Caco-2 (cell line): ENCODE data around the gene SMG7. TPM values are rescaled to one million over a fixed set of nuclear protein-coding genes. Genes with fewer than 3 reads are reported as not detected.

ENCODE experiments used
- BruUV-seq: library from RNA; stranded (reverse); fragments of 400-500 nt; replicated peaks from 2 replicates; lab custom pipeline; 2021; lab: Mats Ljungman, UMichigan
- CTCF ChIA-PET: fragments of 300-600 bp; sonication (Branson Sonifier 250); formaldehyde crosslinking; loops from one replicate; lab custom pipeline; 2022; ENCODE audit warnings: antibody characterized with exemption; lab: Charles Lee
- POLR2A ChIA-PET: fragments of 300-600 bp; sonication (Branson Sonifier 250); formaldehyde crosslinking; loops from one replicate; lab custom pipeline; 2022; ENCODE audit warnings: antibody characterized with exemption; lab: Charles Lee
- DNase-seq, 2 experiments: peaks; one replicate each; pipeline versions ENCODE4 v3.0.0 to v3.0.0-alpha.2; 2020 to 2022
- H3K27me3 ChIP-seq: replicated peaks from 2 replicates; pipeline ENCODE4 v1.6.0; 2011; ENCODE audit warnings: low read length; ENCODE audit not compliant: control insufficient read depth, insufficient read depth
- H3K36me3 ChIP-seq: 2 replicates; pipeline ENCODE4 v1.5.1; 2011; ENCODE audit warnings: low read length; ENCODE audit not compliant: control insufficient read depth, insufficient read depth
- H3K4me1 ChIP-seq: fragments of 250-450 bp; sonication (Bioruptor Pico); 2 replicates; pipeline ENCODE4 v1.5.1; 2020; ENCODE audit warnings: mild to moderate bottlenecking
- H3K4me3 ChIP-seq: 2 replicates; pipeline ENCODE4 v1.5.1; 2011; ENCODE audit warnings: low read depth, mild to moderate bottlenecking, control low read depth, low read length
- H3K9me3 ChIP-seq: fragments of 250-450 bp; sonication (Bioruptor Pico); 2 replicates; pipeline ENCODE4 v1.5.1; 2020; ENCODE audit warnings: mild to moderate bottlenecking, moderate library complexity
- H3K27ac Mint-ChIP-seq: one replicate; pipeline ENCODE4 v1.8.0; 2022; ENCODE audit warnings: mixed read lengths; ENCODE audit not compliant: unreplicated experiment
- H3K27me3 Mint-ChIP-seq: one replicate; pipeline ENCODE4 v1.8.0; 2022; ENCODE audit warnings: mixed read lengths; ENCODE audit not compliant: insufficient read depth, unreplicated experiment
- H3K36me3 Mint-ChIP-seq: one replicate; pipeline ENCODE4 v1.8.0; 2022; ENCODE audit warnings: mild to moderate bottlenecking, mixed read lengths; ENCODE audit not compliant: insufficient read depth, unreplicated experiment
- H3K4me1 Mint-ChIP-seq: one replicate; pipeline ENCODE4 v1.8.0; 2022; ENCODE audit warnings: low read depth, mixed read lengths; ENCODE audit not compliant: unreplicated experiment
- H3K4me3 Mint-ChIP-seq: one replicate; pipeline ENCODE4 v1.8.0; 2022; ENCODE audit warnings: mild to moderate bottlenecking, moderate library complexity, mixed read lengths; ENCODE audit not compliant: unreplicated experiment
- H3K9me3 Mint-ChIP-seq: one replicate; pipeline ENCODE4 v1.8.0; 2022; ENCODE audit warnings: mixed read lengths; ENCODE audit not compliant: unreplicated experiment
- intact Hi-C: fragments of 100-400 bp; cut with micrococcal nuclease; formaldehyde crosslinking; loops from one replicate; pipeline ENCODE4 v1.10.0; 2022; ENCODE audit not compliant: unreplicated experiment
- total RNA-seq: library from RNA; stranded (reverse); gene quantifications from 2 replicates; pipeline ENCODE4 v1.2.3, GENCODE V29; 2022
- TF ChIP-seq, protein P1 (sequence below), 2 experiments: fragments of 200-600 bp in 1 of 2; IDR thresholded peaks; 1 replicate in 1 of 2; 2 replicates in 1 of 2; pipeline versions ENCODE4 v1.5.1 to v1.8.0; 2011 to 2022; ENCODE audit warnings: antibody characterized with exemption in 1 of 2, control low read depth in 1 of 2, inconsistent platforms in 1 of 2, low read depth in 1 of 2, low read length in 1 of 2, mild to moderate bottlenecking in 1 of 2, moderate library complexity in 1 of 2; ENCODE audit not compliant: insufficient read depth in 1 of 2, severe bottlenecking in 1 of 2, unreplicated experiment in 1 of 2

SMG7 gene
- total RNA-seq, 1 experiment from 2014 or later, result 57.8 TPM

DNA sequence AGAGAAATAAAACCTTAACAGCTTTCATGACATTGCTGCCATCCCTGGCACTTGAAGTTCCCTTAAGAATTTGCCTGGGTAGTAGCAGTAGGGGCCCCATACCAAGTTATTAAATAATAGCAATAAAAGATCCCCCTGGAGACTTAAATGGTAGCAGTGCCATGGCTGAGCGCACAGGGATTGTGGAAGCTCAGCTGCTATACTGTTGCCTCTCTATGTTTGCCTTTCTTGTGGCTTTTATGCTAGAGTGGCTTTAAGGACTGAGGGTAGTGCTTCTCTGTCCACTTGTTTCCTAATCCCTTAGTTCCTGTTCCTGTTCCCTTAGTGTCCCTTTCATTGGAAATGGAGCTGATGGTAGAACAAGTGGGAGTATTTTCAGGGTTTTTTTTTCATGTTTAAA, 75.8 kb downstream of the SMG7 start:
- H3K36me3 Mint-ChIP-seq, result peaks cover 78% of the 10 kb centered on the region
- TF ChIP-seq, protein P1, sequence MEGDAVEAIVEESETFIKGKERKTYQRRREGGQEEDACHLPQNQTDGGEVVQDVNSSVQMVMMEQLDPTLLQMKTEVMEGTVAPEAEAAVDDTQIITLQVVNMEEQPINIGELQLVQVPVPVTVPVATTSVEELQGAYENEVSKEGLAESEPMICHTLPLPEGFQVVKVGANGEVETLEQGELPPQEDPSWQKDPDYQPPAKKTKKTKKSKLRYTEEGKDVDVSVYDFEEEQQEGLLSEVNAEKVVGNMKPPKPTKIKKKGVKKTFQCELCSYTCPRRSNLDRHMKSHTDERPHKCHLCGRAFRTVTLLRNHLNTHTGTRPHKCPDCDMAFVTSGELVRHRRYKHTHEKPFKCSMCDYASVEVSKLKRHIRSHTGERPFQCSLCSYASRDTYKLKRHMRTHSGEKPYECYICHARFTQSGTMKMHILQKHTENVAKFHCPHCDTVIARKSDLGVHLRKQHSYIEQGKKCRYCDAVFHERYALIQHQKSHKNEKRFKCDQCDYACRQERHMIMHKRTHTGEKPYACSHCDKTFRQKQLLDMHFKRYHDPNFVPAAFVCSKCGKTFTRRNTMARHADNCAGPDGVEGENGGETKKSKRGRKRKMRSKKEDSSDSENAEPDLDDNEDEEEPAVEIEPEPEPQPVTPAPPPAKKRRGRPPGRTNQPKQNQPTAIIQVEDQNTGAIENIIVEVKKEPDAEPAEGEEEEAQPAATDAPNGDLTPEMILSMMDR (IDR thresholded peaks at IDR 0.05; ENCODE audit: insufficient read depth in 1 of 2, low read depth in 1 of 2, low read length in 1 of 2, severe bottlenecking in 1 of 2, unreplicated experiment in 1 of 2), result no peak
- H3K27me3 Mint-ChIP-seq, result no peaks in the 10 kb centered on the region
- DNase-seq, result no peak
- H3K36me3 ChIP-seq, result peaks cover 6% of the 10 kb centered on the region
- peaks cover 6% of the 10 kb centered on the region; the same call in 1 of the 2 replicates for H3K4me1 ChIP-seq
- peaks cover 18% of the 10 kb centered on the region for H3K4me1 Mint-ChIP-seq
- no TSS peak for BruUV-seq
- intact Hi-C loops, result no loop called here
- H3K27me3 ChIP-seq, result no peaks in the 10 kb centered on the region
- no peak overlapping the region for H3K4me3 ChIP-seq
- no peaks in the 10 kb centered on the region for H3K9me3 Mint-ChIP-seq
- no peak overlapping the region for H3K4me3 Mint-ChIP-seq
- ChIA-PET CTCF (interaction anchor here (0.7 kb wide), 1 partner anchor 137 kb away, joined by 3 read pairs; no protein-coding TSS in a partner anchor), POLR2A (no interaction called here)
- H3K9me3 ChIP-seq, result no peaks in the 10 kb centered on the region
- no peak overlapping the region for H3K27ac Mint-ChIP-seq

DNA sequence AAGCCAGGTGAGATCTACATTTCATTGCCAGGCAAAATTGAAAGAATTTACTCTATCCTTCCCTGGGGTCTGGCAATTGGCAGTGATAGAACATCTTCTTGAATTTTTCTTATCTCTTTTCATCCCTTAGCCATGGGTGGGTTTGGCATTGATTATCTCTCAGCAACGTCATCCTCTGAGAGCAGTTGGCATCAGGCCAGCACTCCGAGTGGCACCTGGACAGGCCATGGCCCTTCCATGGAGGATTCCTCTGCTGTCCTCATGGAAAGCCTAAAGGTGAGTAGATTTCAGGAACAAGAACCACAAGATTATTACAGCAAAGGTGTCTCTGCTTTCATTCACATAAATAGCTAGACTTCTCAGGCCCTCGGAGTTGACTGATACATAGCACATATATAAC, 78.6 kb downstream of the SMG7 start:
- Mint-ChIP-seq H3K4me1 (peaks cover 17% of the 10 kb centered on the region), H3K9me3 (no peaks in the 10 kb centered on the region), H3K36me3 (peaks cover 65% of the 10 kb centered on the region), H3K4me3 (no peak overlapping the region), H3K27me3 (no peaks in the 10 kb centered on the region), H3K27ac (no peak overlapping the region)
- DNase-seq, result no peak
- CTCF ChIA-PET, result no interaction called here
- Histone ChIP-seq H3K4me1 (no peaks in the 10 kb centered on the region; the same call in 1 of the 2 replicates), H3K36me3 (peaks cover 6% of the 10 kb centered on the region), H3K9me3 (no peaks in the 10 kb centered on the region), H3K27me3 (no peaks in the 10 kb centered on the region), H3K4me3 (no peak overlapping the region)
- intact Hi-C loops, result no loop called here
- TF ChIP-seq, protein P1 (IDR thresholded peaks at IDR 0.05; ENCODE audit: insufficient read depth in 1 of 2, low read depth in 1 of 2, low read length in 1 of 2, severe bottlenecking in 1 of 2, unreplicated experiment in 1 of 2), result no peak
- BruUV-seq, result no TSS peak
- POLR2A ChIA-PET, result no interaction called here

DNA sequence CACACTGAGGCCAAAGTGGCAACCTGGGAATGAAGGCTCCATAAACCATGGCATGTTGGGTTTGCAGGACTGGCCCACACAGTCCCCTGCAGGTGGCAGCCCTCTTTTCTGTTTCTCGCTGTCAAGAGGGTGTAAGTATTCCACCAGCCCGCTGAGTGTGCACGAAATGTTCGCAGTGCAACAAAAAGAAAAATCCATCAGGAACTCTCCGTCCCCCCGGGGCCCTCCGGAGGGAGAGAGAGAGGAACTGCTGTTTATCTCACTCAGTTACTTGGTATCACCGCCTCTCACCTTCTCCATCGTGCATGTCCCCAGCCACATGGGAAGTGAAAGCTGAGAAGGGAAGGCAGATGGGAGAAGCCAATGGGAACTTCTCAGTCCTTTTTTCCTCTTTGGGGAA, 79.6 kb downstream of the SMG7 start:
- H3K4me1 ChIP-seq, result no peaks in the 10 kb centered on the region; the same call in 1 of the 2 replicates
- no peak overlapping the region for H3K27ac Mint-ChIP-seq
- no peaks in the 10 kb centered on the region for H3K9me3 ChIP-seq
- peaks cover 55% of the 10 kb centered on the region for H3K36me3 Mint-ChIP-seq
- ChIA-PET CTCF (no interaction called here), POLR2A (no interaction called here)
- BruUV-seq, result no TSS peak
- no peak overlapping the region for H3K4me3 ChIP-seq
- no peaks in the 10 kb centered on the region for H3K9me3 Mint-ChIP-seq
- intact Hi-C loops, result loop anchor here (2.0 kb wide), 1 partner anchor 71 kb away; no protein-coding TSS in a partner anchor
- no peaks in the 10 kb centered on the region for H3K27me3 Mint-ChIP-seq
- H3K27me3 ChIP-seq, result no peaks in the 10 kb centered on the region
- no peak for DNase-seq
- H3K4me3 Mint-ChIP-seq, result no peak overlapping the region
- TF ChIP-seq, protein P1 (IDR thresholded peaks at IDR 0.05; ENCODE audit: insufficient read depth in 1 of 2, low read depth in 1 of 2, low read length in 1 of 2, severe bottlenecking in 1 of 2, unreplicated experiment in 1 of 2), result no peak
- H3K4me1 Mint-ChIP-seq, result peaks cover 17% of the 10 kb centered on the region
- H3K36me3 ChIP-seq, result peaks cover 6% of the 10 kb centered on the region
